ENCODE data around the gene DGKG.
A peak's percentile ranks its signal among the peaks of the same experiment; 100 is the strongest.

Gene DGKG

GRCh38 chr3:186216900-186217819 is 144.9 kb downstream of the DGKG start:
- DNase-seq (ENCODE audit: insufficient read length, low spot score) (no peak), FAIRE-seq (no peak)
- no peak for TF ChIP-seq POLR2AphosphoS5 (IDR thresholded peaks at IDR 0.05; ENCODE audit: low read depth, low read length)
- no peak for TF ChIP-seq POU2F2 (IDR thresholded peaks at IDR 0.05; ENCODE audit: low read depth, low read length)
- no peak for TF ChIP-seq POLR2A (IDR thresholded peaks at IDR 0.05; ENCODE audit: low read depth, low read length)
- no peak for TF ChIP-seq TAF1 (IDR thresholded peaks at IDR 0.05; ENCODE audit: low read depth, low read length)
- no peak for TF ChIP-seq SPI1 (IDR thresholded peaks at IDR 0.05; ENCODE audit: low read depth, low read length)
- no peak for TF ChIP-seq PAX5 (IDR thresholded peaks at IDR 0.05; ENCODE audit: insufficient read depth, low read length, severe bottlenecking)

- TF ChIP-seq PAX5 (IDR thresholded peaks at IDR 0.05; ENCODE audit: insufficient read depth, low read length, severe bottlenecking): no peak
- DNase-seq (ENCODE audit: insufficient read length, low spot score) (no peak), FAIRE-seq (no peak)
Measured at GRCh38 chr3:186214670-186215069, 147.4 kb downstream of the DGKG start.

- no peak for TF ChIP-seq PAX5 (IDR thresholded peaks at IDR 0.05; ENCODE audit: insufficient read depth, low read length, severe bottlenecking)
- TF ChIP-seq TAF1 (IDR thresholded peaks at IDR 0.05; ENCODE audit: low read depth, low read length): no peak
- no peak for TF ChIP-seq POLR2AphosphoS5 (IDR thresholded peaks at IDR 0.05; ENCODE audit: low read depth, low read length)
- TF ChIP-seq POU2F2 (IDR thresholded peaks at IDR 0.05; ENCODE audit: low read depth, low read length): no peak
- TF ChIP-seq SPI1 (IDR thresholded peaks at IDR 0.05; ENCODE audit: low read depth, low read length): no peak
- TF ChIP-seq POLR2A (IDR thresholded peaks at IDR 0.05; ENCODE audit: low read depth, low read length): no peak
- DNase-seq (ENCODE audit: insufficient read length, low spot score): no peak
- FAIRE-seq: no peak
Measured at GRCh38 chr3:186213946-186214345, 148.1 kb downstream of the DGKG start.

- DNase-seq (ENCODE audit: insufficient read length, low spot score): no peak
- TF ChIP-seq PAX5 (IDR thresholded peaks at IDR 0.05; ENCODE audit: insufficient read depth, low read length, severe bottlenecking) (no peak), SPI1 (IDR thresholded peaks at IDR 0.05; ENCODE audit: low read depth, low read length) (no peak), TAF1 (IDR thresholded peaks at IDR 0.05; ENCODE audit: low read depth, low read length) (no peak), POLR2A (IDR thresholded peaks at IDR 0.05; ENCODE audit: low read depth, low read length) (no peak), POLR2AphosphoS5 (IDR thresholded peaks at IDR 0.05; ENCODE audit: low read depth, low read length) (no peak), POU2F2 (IDR thresholded peaks at IDR 0.05; ENCODE audit: low read depth, low read length) (no peak)
- FAIRE-seq: no peak
Measured at GRCh38 chr3:186212611-186213010, 149.4 kb downstream of the DGKG start.

- TF ChIP-seq POLR2AphosphoS5 (IDR thresholded peaks at IDR 0.05; ENCODE audit: low read depth, low read length) (no peak), TAF1 (IDR thresholded peaks at IDR 0.05; ENCODE audit: low read depth, low read length) (no peak), SPI1 (IDR thresholded peaks at IDR 0.05; ENCODE audit: low read depth, low read length) (no peak), POLR2A (IDR thresholded peaks at IDR 0.05; ENCODE audit: low read depth, low read length) (no peak), PAX5 (IDR thresholded peaks at IDR 0.05; ENCODE audit: insufficient read depth, low read length, severe bottlenecking) (no peak), POU2F2 (IDR thresholded peaks at IDR 0.05; ENCODE audit: low read depth, low read length) (no peak)
- DNase-seq (ENCODE audit: insufficient read length, low spot score) (no peak), FAIRE-seq (no peak)
Measured at GRCh38 chr3:186210852-186211500, 151.1 kb downstream of the DGKG start.

GRCh38 chr3:186209810-186210752 is 152.0 kb downstream of the DGKG start:
- FAIRE-seq (peak; percentile 47), DNase-seq (ENCODE audit: insufficient read length, low spot score) (peak; percentile 44)
- TF ChIP-seq SPI1 (IDR thresholded peaks at IDR 0.05; ENCODE audit: low read depth, low read length): peak; percentile 87
- TF ChIP-seq POU2F2 (IDR thresholded peaks at IDR 0.05; ENCODE audit: low read depth, low read length): no peak

GRCh38 chr3:186208296-186208989 is 153.6 kb downstream of the DGKG start:
- DNase-seq (ENCODE audit: insufficient read length, low spot score): no peak
- no peak for FAIRE-seq
- no peak for TF ChIP-seq SPI1 (IDR thresholded peaks at IDR 0.05; ENCODE audit: low read depth, low read length)

- no peak for TF ChIP-seq POLR2AphosphoS5 (IDR thresholded peaks at IDR 0.05; ENCODE audit: low read depth, low read length)
- no peak for TF ChIP-seq PAX5 (IDR thresholded peaks at IDR 0.05; ENCODE audit: insufficient read depth, low read length, severe bottlenecking)
- no peak for TF ChIP-seq TAF1 (IDR thresholded peaks at IDR 0.05; ENCODE audit: low read depth, low read length)
- no peak for TF ChIP-seq POLR2A (IDR thresholded peaks at IDR 0.05; ENCODE audit: low read depth, low read length)
- no peak for TF ChIP-seq SPI1 (IDR thresholded peaks at IDR 0.05; ENCODE audit: low read depth, low read length)
- no peak for TF ChIP-seq POU2F2 (IDR thresholded peaks at IDR 0.05; ENCODE audit: low read depth, low read length)
- FAIRE-seq (peak; percentile 58), DNase-seq (ENCODE audit: insufficient read length, low spot score) (no peak)
Measured at GRCh38 chr3:186207515-186207914, 154.5 kb downstream of the DGKG start.

- TF ChIP-seq PAX5 (IDR thresholded peaks at IDR 0.05; ENCODE audit: insufficient read depth, low read length, severe bottlenecking) (no peak), POU2F2 (IDR thresholded peaks at IDR 0.05; ENCODE audit: low read depth, low read length) (no peak), POLR2A (IDR thresholded peaks at IDR 0.05; ENCODE audit: low read depth, low read length) (no peak), POLR2AphosphoS5 (IDR thresholded peaks at IDR 0.05; ENCODE audit: low read depth, low read length) (no peak), TAF1 (IDR thresholded peaks at IDR 0.05; ENCODE audit: low read depth, low read length) (no peak), SPI1 (IDR thresholded peaks at IDR 0.05; ENCODE audit: low read depth, low read length) (no peak)
- FAIRE-seq (no peak), DNase-seq (ENCODE audit: insufficient read length, low spot score) (no peak)
Measured at GRCh38 chr3:186200726-186201125, 161.3 kb downstream of the DGKG start.
